ENCODE measurements around the gene SDF2.

GRCh38 chr17:28618464-28618863 lies 43.2 kb downstream of the SDF2 start:
- TF ChIP-seq BHLHE40 (IDR thresholded peaks at IDR 0.05; ENCODE audit: borderline replicate concordance) (no peak), ZNF384 (IDR thresholded peaks at IDR 0.05) (no peak), HDGF (IDR thresholded peaks at IDR 0.05; ENCODE audit: borderline replicate concordance) (no peak), SP1 (IDR thresholded peaks at IDR 0.05) (no peak), FOXM1 (IDR thresholded peaks at IDR 0.05; ENCODE audit: borderline replicate concordance) (no peak), FOXK2 (IDR thresholded peaks at IDR 0.05) (no peak), SUZ12 (IDR thresholded peaks at IDR 0.05) (no peak)

Measured in HEK293T (cell line).